Muscle of leg (tissue), 11 donors: ENCODE data around the gene SEMA6A. TPM values are rescaled to one million over a fixed set of nuclear protein-coding genes. Genes with fewer than 3 reads are reported as not detected.

ENCODE experiments used
- DNase-seq: peaks from one replicate; pipeline ENCODE4 v3.0.0; 2013
- H3K27ac ChIP-seq: one replicate; pipeline ENCODE4 v1.5.1; 2013; ENCODE audit warnings: mild to moderate bottlenecking, low read length, control low read depth
- H3K27me3 ChIP-seq: one replicate; pipeline ENCODE4 v1.6.1; 2013; ENCODE audit warnings: low read length; ENCODE audit not compliant: control insufficient read depth, insufficient read depth
- H3K36me3 ChIP-seq: one replicate; pipeline ENCODE4 v1.6.1; 2013; ENCODE audit warnings: low read length; ENCODE audit not compliant: control insufficient read depth, insufficient read depth
- H3K4me1 ChIP-seq: one replicate; pipeline ENCODE4 v1.6.1; 2013; ENCODE audit warnings: low read length; ENCODE audit not compliant: control insufficient read depth, insufficient read depth
- H3K4me3 ChIP-seq: one replicate; pipeline ENCODE4 v1.5.1; 2013; ENCODE audit warnings: low read length, control low read depth
- H3K9me3 ChIP-seq: replicated peaks from 2 replicates; pipeline ENCODE4 v1.6.1; 2013; ENCODE audit warnings: low read depth, low read length; ENCODE audit not compliant: control insufficient read depth
- WGBS: methylation state at CpG from one replicate; pipeline ENCODE4 v1.1.5; 2013; ENCODE audit warnings: missing lambda C conversion rate; ENCODE audit not compliant: insufficient coverage; 5-methylcytosine and 5-hydroxymethylcytosine counted together
- polyA plus RNA-seq, 8 donors: library from polyadenylated mRNA; unstranded; fragments of 120-200 nt; gene quantifications; one replicate each; pipeline versions ENCODE4 v1.2.1 to v1.2.3, GENCODE V29; 2013; ENCODE audit warnings: inconsistent platforms in 1 of 8, low replicate concordance in 1 of 8; ENCODE audit not compliant: insufficient read length in 8 of 8, insufficient read depth in 1 of 8
- total RNA-seq: library from RNA; stranded (reverse); fragments of 120-200 nt; gene quantifications from one replicate; pipeline ENCODE4 v1.2.4, GENCODE V29; 2013

SEMA6A gene
- total and polyA plus RNA-seq, 9 donors = 32.7 to 58.2 (median 43.9) TPM

GRCh38 chr5:116497631-116498030 is 77.0 kb downstream of the SEMA6A start:
- no CpG with 5 or more reads among the region's 5 CpGs for WGBS
- Histone ChIP-seq H3K36me3 (peaks cover 37% of the 10 kb centered on the region), H3K4me3 (no peak overlapping the region), H3K27me3 (no peaks in the 10 kb centered on the region), H3K27ac (no peak overlapping the region), H3K9me3 (no peaks in the 10 kb centered on the region), H3K4me1 (peaks cover 7% of the 10 kb centered on the region)
- DNase-seq = no peak

GRCh38 chr5:116495786-116496357 is 78.8 kb downstream of the SEMA6A start:
- Histone ChIP-seq H3K27ac (no peak overlapping the region), H3K36me3 (peaks cover 49% of the 10 kb centered on the region), H3K4me3 (no peak overlapping the region), H3K27me3 (no peaks in the 10 kb centered on the region), H3K4me1 (peaks cover 2% of the 10 kb centered on the region), H3K9me3 (no peaks in the 10 kb centered on the region)
- DNase-seq = no peak
- WGBS = 60% methylated on average over 5 of the region's 9 CpGs

- H3K36me3 ChIP-seq = peaks cover 50% of the 10 kb centered on the region
- DNase-seq = no peak
- H3K9me3 ChIP-seq = no peaks in the 10 kb centered on the region
- 56% methylated on average over 1 of the region's 6 CpGs for WGBS
- H3K27me3 ChIP-seq = no peaks in the 10 kb centered on the region
- no peak overlapping the region for H3K4me3 ChIP-seq
- peaks cover 2% of the 10 kb centered on the region for H3K4me1 ChIP-seq
- H3K27ac ChIP-seq = no peak overlapping the region
These were observed 79.7 kb downstream of the SEMA6A start for GRCh38 chr5:116494784-116495450.

- H3K27me3 ChIP-seq = no peaks in the 10 kb centered on the region
- peaks cover 61% of the 10 kb centered on the region for H3K36me3 ChIP-seq
- no peak overlapping the region for H3K4me3 ChIP-seq
- no peaks in the 10 kb centered on the region for H3K9me3 ChIP-seq
- no peak for DNase-seq
- no peak overlapping the region for H3K27ac ChIP-seq
- 67% methylated on average over 2 of the region's 3 CpGs for WGBS
- peaks cover 2% of the 10 kb centered on the region for H3K4me1 ChIP-seq
These were observed 81.8 kb downstream of the SEMA6A start for GRCh38 chr5:116492776-116493175.

GRCh38 chr5:116492016-116492623 is 82.5 kb downstream of the SEMA6A start:
- H3K27ac ChIP-seq = no peak overlapping the region
- DNase-seq = peak; percentile 46
- H3K27me3 ChIP-seq = no peaks in the 10 kb centered on the region
- WGBS = no CpG with 5 or more reads among the region's 3 CpGs
- H3K9me3 ChIP-seq = no peaks in the 10 kb centered on the region
- peaks cover 2% of the 10 kb centered on the region for H3K4me1 ChIP-seq
- no peak overlapping the region for H3K4me3 ChIP-seq
- H3K36me3 ChIP-seq = peaks cover 65% of the 10 kb centered on the region

GRCh38 chr5:116488356-116489041 is 86.1 kb downstream of the SEMA6A start:
- Histone ChIP-seq H3K9me3 (no peaks in the 10 kb centered on the region), H3K27ac (no peak overlapping the region), H3K27me3 (no peaks in the 10 kb centered on the region), H3K36me3 (peaks cover 54% of the 10 kb centered on the region), H3K4me3 (no peak overlapping the region), H3K4me1 (peaks cover 2% of the 10 kb centered on the region)
- no peak for DNase-seq
- WGBS = 90% methylated on average over 6 of the region's 6 CpGs

- DNase-seq = no peak
- Histone ChIP-seq H3K9me3 (no peaks in the 10 kb centered on the region), H3K27me3 (no peaks in the 10 kb centered on the region), H3K36me3 (peaks cover 53% of the 10 kb centered on the region), H3K4me1 (no peaks in the 10 kb centered on the region), H3K27ac (no peak overlapping the region), H3K4me3 (no peak overlapping the region)
- no CpG with 5 or more reads among the region's 1 CpG for WGBS
These were observed 87.6 kb downstream of the SEMA6A start for GRCh38 chr5:116487045-116487444.

- no peak overlapping the region for H3K27ac ChIP-seq
- no peak for DNase-seq
- no peaks in the 10 kb centered on the region for H3K9me3 ChIP-seq
- no peaks in the 10 kb centered on the region for H3K4me1 ChIP-seq
- no peaks in the 10 kb centered on the region for H3K27me3 ChIP-seq
- H3K36me3 ChIP-seq = peaks cover 54% of the 10 kb centered on the region
- WGBS = 40% methylated on average over 1 of the region's 8 CpGs
- no peak overlapping the region for H3K4me3 ChIP-seq
These were observed 88.0 kb downstream of the SEMA6A start for GRCh38 chr5:116486588-116486987.

- Histone ChIP-seq H3K9me3 (no peaks in the 10 kb centered on the region), H3K27me3 (no peaks in the 10 kb centered on the region), H3K36me3 (peaks cover 59% of the 10 kb centered on the region), H3K4me3 (no peak overlapping the region), H3K4me1 (no peaks in the 10 kb centered on the region), H3K27ac (no peak overlapping the region)
- DNase-seq = no peak
- WGBS = 95% methylated on average over 3 of the region's 4 CpGs
These were observed 90.0 kb downstream of the SEMA6A start for GRCh38 chr5:116484645-116485044.

- Histone ChIP-seq H3K27ac (no peak overlapping the region), H3K4me1 (no peaks in the 10 kb centered on the region), H3K4me3 (no peak overlapping the region), H3K36me3 (peaks cover 67% of the 10 kb centered on the region), H3K27me3 (no peaks in the 10 kb centered on the region), H3K9me3 (peaks cover 4% of the 10 kb centered on the region)
- DNase-seq = no peak
- no CpG with 5 or more reads among the region's 1 CpG for WGBS
These were observed 92.2 kb downstream of the SEMA6A start for GRCh38 chr5:116482394-116482793.
